Spleen (tissue), 11 donors: Measurements from ENCODE around the gene CDC7. TPM values are rescaled to one million over a fixed set of nuclear protein-coding genes. Genes with fewer than 3 reads are reported as not detected.

Experiments
- DNase-seq: peaks from one replicate; pipeline ENCODE4 v3.0.0-alpha.2; 2020
- H3K27ac ChIP-seq, 8 donors: fragments of 200-600 bp; sonication (generic) in 7 of 8; 1 replicate in 4 of 8; 2 replicates in 4 of 8; pipeline versions ENCODE4 v1.5.0 to v1.8.0; 2016 to 2021; ENCODE audit warnings: inconsistent platforms in 4 of 8, mild to moderate bottlenecking in 4 of 8, moderate library complexity in 1 of 8
- H3K27me3 ChIP-seq, 7 donors: fragments of 200-600 bp; sonication (generic) in 6 of 7; replicated peaks in 1 of 7; 1 replicate in 4 of 7; 2 replicates in 3 of 7; pipeline versions ENCODE4 v1.5.0 to v1.8.0; 2016 to 2021; ENCODE audit warnings: inconsistent platforms in 3 of 7, mild to moderate bottlenecking in 1 of 7
- H3K36me3 ChIP-seq, 6 donors: fragments of 200-600 bp; sonication (generic) in 5 of 6; 1 replicate in 4 of 6; 2 replicates in 2 of 6; pipeline versions ENCODE4 v1.5.0 to v1.8.0; 2016 to 2021; ENCODE audit warnings: inconsistent platforms in 2 of 6
- H3K4me1 ChIP-seq, 6 donors: fragments of 200-600 bp; sonication (generic) in 5 of 6; 1 replicate in 3 of 6; 2 replicates in 3 of 6; pipeline versions ENCODE4 v1.5.0 to v1.8.0; 2016 to 2021; ENCODE audit warnings: inconsistent platforms in 3 of 6
- H3K4me3 ChIP-seq, 8 donors: fragments of 200-600 bp; sonication (generic) in 7 of 8; 1 replicate in 4 of 8; 2 replicates in 4 of 8; pipeline versions ENCODE4 v1.5.0 to v1.8.0; 2016 to 2021; ENCODE audit warnings: inconsistent platforms in 4 of 8, mild to moderate bottlenecking in 4 of 8, moderate library complexity in 2 of 8
- H3K9me3 ChIP-seq, 8 donors: fragments of 200-600 bp; sonication (generic) in 7 of 8; 1 replicate in 4 of 8; 2 replicates in 4 of 8; pipeline versions ENCODE4 v1.5.0 to v1.8.0; 2016 to 2021; ENCODE audit warnings: inconsistent platforms in 4 of 8
- CTCF ChIP-seq, 11 experiments: fragments of 200-600 bp in 7 of 11; fragments of 450-650 bp in 4 of 11; sonication (generic) in 4 of 11; IDR thresholded peaks in 8 of 11; conservative IDR thresholded peaks in 3 of 11; 1 replicate in 7 of 11; 2 replicates in 4 of 11; pipeline versions ENCODE4 v1.4.0 to v1.8.0; 2016 to 2021; ENCODE audit warnings: antibody characterized with exemption in 11 of 11, inconsistent platforms in 4 of 11, mild to moderate bottlenecking in 1 of 11
- POLR2A ChIP-seq, 3 donors: fragments of 450-650 bp; IDR thresholded peaks; one replicate each; pipeline ENCODE4 v1.5.1; 2017; ENCODE audit warnings: antibody characterized with exemption in 3 of 3, mild to moderate bottlenecking in 1 of 3
- POLR2AphosphoS5 ChIP-seq, 3 donors: sonication (generic); formaldehyde crosslinking; IDR thresholded peaks; one replicate each; pipeline ENCODE4 v1.5.1; 2017; ENCODE audit warnings: antibody characterized with exemption in 3 of 3
- WGBS, 5 donors: extraction: QIAGEN DNeasy Blood & Tissue Kit in 3 of 5; methylation state at CpG; one replicate each; pipeline versions ENCODE4 v1.1.5 to v1.1.7; 2013 to 2018; 5-methylcytosine and 5-hydroxymethylcytosine counted together
- intact Hi-C: fragments of 100-400 bp; cut with DNase I; formaldehyde crosslinking; loops from one replicate; pipeline ENCODE4 v1.15.0; 2023; ENCODE audit warnings: low total_unique reads
- polyA plus RNA-seq, 3 donors: library from polyadenylated mRNA; stranded (reverse); fragments of 200-250 nt; gene quantifications; one replicate each; pipeline ENCODE4 v1.2.1, GENCODE V29; 2013
- total RNA-seq, 7 donors: library from RNA; depleted of rRNA in 3 of 7; stranded (reverse); fragments of >200 nt in 3 of 7; fragmentation: NEBNext Ultra II Directional in 4 of 7; extraction: Animal tissue kit (Norgen Biotek cat#: 25700) in 4 of 7; gene quantifications; one replicate each; pipeline versions ENCODE4 v1.1.0 to v1.2.1, GENCODE V29; 2016 to 2021
- donor health status: healthy with polysubstance abuse.
- donor health status: DM: no; HTN: no; CAD: no; lungs with moderate emphysema.
- donor health status: DM: no; HTN: no; CAD: no.
- donor health status: Bipolar disorder and iron deficiency.
- donor health status: healthy.
- donor health status: DM: no; HTN: no; CAD: no.
- donor health status: DM: yes; HTN: yes; CAD: no.

CDC7 gene
- total and polyA plus RNA-seq, 10 donors: 3.8 to 25.3 (median 11.5) TPM

DNA sequence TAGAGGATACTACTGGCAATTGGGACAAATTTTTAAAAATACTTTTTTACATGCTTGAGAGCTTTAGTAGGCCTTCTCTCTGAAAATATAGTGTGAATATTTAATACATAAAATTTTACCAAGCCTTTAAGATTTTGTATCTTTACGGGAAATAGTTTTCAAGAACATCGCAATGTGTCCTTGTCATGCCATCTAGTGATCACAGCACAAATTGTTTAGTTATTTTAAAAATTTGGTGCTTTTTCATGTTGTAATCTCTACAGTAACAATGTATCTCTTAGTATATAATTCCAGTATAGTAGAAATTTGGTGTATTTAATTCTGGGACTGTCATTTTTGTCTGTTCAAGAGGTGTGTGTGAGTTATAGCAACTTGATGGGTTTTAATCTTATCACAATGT lies 6.7 kb downstream of the CDC7 start:
- H3K27me3 ChIP-seq: no peaks in the 10 kb centered on the region
- intact Hi-C loops: loop anchor here (10.0 kb wide), 1 partner anchor 223 kb away; no protein-coding TSS in a partner anchor
- no peak overlapping the region for H3K4me3 ChIP-seq
- peaks cover 0 to 36% (median 3%) of the 10 kb centered on the region in 6 donors for H3K36me3 ChIP-seq
- H3K4me1 ChIP-seq: peaks cover 0 to 77% (median 23%) of the 10 kb centered on the region in 6 donors
- no peak for DNase-seq
- TF ChIP-seq POLR2A (IDR thresholded peaks at IDR 0.05) (no peak), POLR2AphosphoS5 (IDR thresholded peaks at IDR 0.05) (no peak), CTCF (IDR thresholded peaks at IDR 0.05 in 8 of 11, conservative IDR thresholded peaks at IDR 0.05 in 3 of 11) (no peak)
- peak overlapping the region in 1 of 8 donors; percentile 54 for H3K27ac ChIP-seq
- WGBS, 5 donors: 62 to 85% (median 82%) methylated on average over 2 of the region's 2 CpGs
- H3K9me3 ChIP-seq: no peaks in the 10 kb centered on the region

- no peak for TF ChIP-seq POLR2A (IDR thresholded peaks at IDR 0.05)
- TF ChIP-seq CTCF (IDR thresholded peaks at IDR 0.05 in 8 of 11, conservative IDR thresholded peaks at IDR 0.05 in 3 of 11): no peak
- no peak for TF ChIP-seq POLR2AphosphoS5 (IDR thresholded peaks at IDR 0.05)
- WGBS, 5 donors: 84 to 98% (median 93%) methylated on average over 1 of the region's 1 CpG
Measured at GRCh38 chr1:91510754-91511153, 10.1 kb downstream of the CDC7 start.

DNA sequence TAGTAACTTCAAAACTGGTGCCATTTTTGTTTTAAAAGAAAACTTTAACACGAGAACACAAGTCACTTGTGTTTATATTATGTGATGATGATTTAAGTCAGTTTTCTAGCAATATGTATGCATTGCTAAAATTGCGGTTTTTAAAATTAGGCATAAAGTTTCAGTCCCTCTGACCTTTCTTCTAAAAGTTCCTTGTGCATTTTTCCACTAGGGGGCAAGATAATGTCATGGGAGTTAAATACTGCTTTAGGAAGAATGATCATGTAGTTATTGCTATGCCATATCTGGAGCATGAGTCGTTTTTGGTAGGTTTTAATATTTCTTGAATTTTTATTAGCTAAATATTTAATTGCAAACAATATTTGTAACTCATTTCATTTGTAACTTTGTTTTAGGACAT lies 10.7 kb downstream of the CDC7 start:
- Histone ChIP-seq H3K9me3 (no peaks in the 10 kb centered on the region), H3K36me3 (peaks cover 0 to 76% (median 9%) of the 10 kb centered on the region in 6 donors), H3K27me3 (no peaks in the 10 kb centered on the region), H3K4me1 (peaks cover 0 to 64% (median 15%) of the 10 kb centered on the region in 6 donors), H3K27ac (peak overlapping the region in 1 of 8 donors; percentile 11), H3K4me3 (peak overlapping the region in 1 of 8 donors; percentile 10)
- intact Hi-C loops: loop anchor here (5.0 kb wide), 1 partner anchor 416 kb away; no protein-coding TSS in a partner anchor
- TF ChIP-seq POLR2A (IDR thresholded peaks at IDR 0.05) (no peak), CTCF (IDR thresholded peaks at IDR 0.05 in 8 of 11, conservative IDR thresholded peaks at IDR 0.05 in 3 of 11) (peak; percentile 30 to 72 (median 63))
- no peak for DNase-seq
- WGBS, 5 donors: 41 to 54% (median 51%) methylated on average over 3 of the region's 3 CpGs

More at GRCh38 chr1:91510754-91511153, 10.1 kb downstream of the CDC7 start:
- H3K36me3 ChIP-seq: peaks cover 0 to 69% (median 8%) of the 10 kb centered on the region in 6 donors
- H3K4me1 ChIP-seq: peaks cover 0 to 70% (median 16%) of the 10 kb centered on the region in 6 donors
- peak overlapping the region in 1 of 8 donors; percentile 11 for H3K27ac ChIP-seq
- intact Hi-C loops: loop anchor here (5.0 kb wide), 1 partner anchor 417 kb away; no protein-coding TSS in a partner anchor
- H3K9me3 ChIP-seq: no peaks in the 10 kb centered on the region
- DNase-seq: no peak
- H3K4me3 ChIP-seq: no peak overlapping the region
- H3K27me3 ChIP-seq: no peaks in the 10 kb centered on the region

- Histone ChIP-seq H3K4me1 (peaks cover 0 to 48% (median 11%) of the 10 kb centered on the region in 6 donors), H3K4me3 (no peak overlapping the region), H3K27ac (peak overlapping the region in 1 of 8 donors; percentile 1), H3K27me3 (no peaks in the 10 kb centered on the region), H3K36me3 (peaks cover 0 to 85% (median 9%) of the 10 kb centered on the region in 6 donors), H3K9me3 (no peaks in the 10 kb centered on the region)
- intact Hi-C loops: loop anchor here (5.0 kb wide), 1 partner anchor 414 kb away; no protein-coding TSS in a partner anchor
- TF ChIP-seq POLR2A (IDR thresholded peaks at IDR 0.05): no peak
- TF ChIP-seq CTCF (IDR thresholded peaks at IDR 0.05 in 8 of 11, conservative IDR thresholded peaks at IDR 0.05 in 3 of 11): peak in 8 of 11 experiments; percentile 8 to 48 (median 40)
- TF ChIP-seq POLR2AphosphoS5 (IDR thresholded peaks at IDR 0.05): no peak
- DNase-seq: no peak
- 67 to 83% (median 73%) methylated on average over 2 of the region's 2 CpGs for WGBS, 5 donors
Measured at GRCh38 chr1:91513160-91513559, 12.5 kb downstream of the CDC7 start.
